Sigmoid colon (tissue), 3 donors: ENCODE data around the gene BNIP5.

Experiments used
- CTCF ChIP-seq, 4 experiments: fragments of 450-650 bp in 3 of 4; fragments of 200-600 bp in 1 of 4; IDR thresholded peaks; one replicate each; pipeline ENCODE4 v1.5.1; 2016 to 2019; ENCODE audit warnings: antibody characterized with exemption in 4 of 4, mild to moderate bottlenecking in 3 of 4, moderate library complexity in 2 of 4
- POLR2A ChIP-seq, 2 donors: fragments of 450-650 bp; IDR thresholded peaks; one replicate each; pipeline ENCODE4 v1.6.1; 2016; ENCODE audit warnings: antibody characterized with exemption in 2 of 2, mild to moderate bottlenecking in 2 of 2, moderate library complexity in 2 of 2

- TF ChIP-seq CTCF (IDR thresholded peaks at IDR 0.05) (no peak), POLR2A (IDR thresholded peaks at IDR 0.05) (no peak)
These were observed 24.4 kb upstream of the BNIP5 start for GRCh38 chr6:36361071-36361470.
